ENCODE data around the gene ARMC2.
"Not testable (repeated sequence)": the region's sequence is repeated elsewhere in the genome, so short reads cannot be mapped to it uniquely, and the experiment has no call there.

ARMC2 gene

DNA sequence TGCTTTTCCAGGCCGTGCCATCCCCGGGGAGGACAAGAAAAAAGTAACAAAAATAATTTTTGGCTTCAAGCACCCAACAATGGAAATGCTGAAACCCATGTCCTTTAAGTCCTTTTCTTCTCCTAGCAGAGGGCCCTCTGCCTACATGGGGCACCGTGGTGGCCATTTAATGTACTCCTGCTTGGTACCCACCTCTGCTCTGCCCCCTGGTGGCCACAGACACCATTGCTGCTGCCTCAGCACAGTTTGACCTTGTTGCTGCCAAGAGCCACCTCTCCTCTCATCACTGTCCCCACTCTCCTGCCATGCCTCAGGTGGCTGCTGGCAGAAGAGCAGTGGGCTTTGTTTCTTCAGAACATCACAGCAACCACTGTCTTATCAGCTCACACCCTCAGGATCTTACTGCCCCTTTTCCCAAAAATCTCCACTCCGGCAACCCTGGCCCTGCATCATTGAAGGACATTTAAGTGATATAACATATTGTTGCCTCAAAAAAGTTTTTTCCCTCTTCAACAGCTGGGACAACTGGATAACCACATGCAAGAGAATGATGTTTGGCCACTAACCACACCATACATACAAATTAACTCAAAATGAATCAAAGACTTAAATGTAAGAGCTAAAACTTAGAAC lies 12.9 kb upstream of the ARMC2 start:
- no peak for FAIRE-seq

- no peak for FAIRE-seq
Observed at GRCh38 chr6:108836061-108836460, 12.2 kb upstream of the ARMC2 start.

- FAIRE-seq: no peak
Observed at GRCh38 chr6:108837236-108837971, 10.8 kb upstream of the ARMC2 start.

GRCh38 chr6:108838101-108838717 lies 10.0 kb upstream of the ARMC2 start:
- FAIRE-seq: no peak

DNA sequence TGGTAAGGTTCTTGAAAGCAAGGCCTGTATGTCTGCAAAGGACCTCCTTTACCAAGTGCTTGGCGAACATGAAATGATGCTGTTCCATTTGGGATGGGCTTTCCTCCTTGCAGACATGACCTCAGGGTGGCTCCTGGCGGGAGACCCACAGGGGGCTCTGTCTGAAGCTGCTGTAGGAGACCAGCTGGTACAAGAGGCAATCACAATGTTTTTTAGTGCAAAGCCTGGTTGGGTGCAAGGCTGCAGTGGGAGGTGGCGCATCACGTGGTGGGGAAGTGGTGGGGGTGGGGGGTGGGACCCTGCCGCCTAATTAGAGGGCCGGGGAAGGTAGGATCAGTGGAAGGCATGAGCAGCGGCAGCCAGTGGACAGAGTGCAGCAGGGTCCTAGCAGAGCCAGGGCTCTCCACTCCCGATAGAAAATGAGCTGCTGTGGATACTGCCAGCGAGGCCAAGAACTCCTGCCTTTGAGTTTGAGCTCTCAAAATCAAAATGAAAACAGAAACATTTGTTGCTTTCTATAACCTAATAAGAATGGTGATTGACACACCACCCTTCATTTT lies 9.1 kb upstream of the ARMC2 start:
- FAIRE-seq: no peak

DNA sequence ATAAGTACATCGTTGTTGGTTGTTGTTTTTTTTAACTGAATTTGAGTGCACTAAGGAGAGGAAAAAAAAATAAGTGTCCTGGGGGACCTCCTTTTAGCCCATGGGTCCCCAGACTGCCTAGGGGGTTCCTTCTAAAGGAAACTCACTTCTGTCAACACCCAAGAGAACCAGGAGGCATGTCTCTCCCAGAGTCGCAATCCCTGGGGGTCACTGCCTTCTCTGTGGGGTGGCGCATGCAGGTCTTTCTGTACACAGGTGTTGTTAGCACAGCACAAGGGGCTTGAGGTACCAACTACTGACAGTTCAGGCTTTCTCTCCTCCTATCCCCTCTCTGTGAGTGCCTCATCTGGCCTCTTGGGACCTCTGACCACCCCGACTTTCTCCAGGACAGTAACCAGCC lies 7.3 kb upstream of the ARMC2 start:
- FAIRE-seq: no peak

DNA sequence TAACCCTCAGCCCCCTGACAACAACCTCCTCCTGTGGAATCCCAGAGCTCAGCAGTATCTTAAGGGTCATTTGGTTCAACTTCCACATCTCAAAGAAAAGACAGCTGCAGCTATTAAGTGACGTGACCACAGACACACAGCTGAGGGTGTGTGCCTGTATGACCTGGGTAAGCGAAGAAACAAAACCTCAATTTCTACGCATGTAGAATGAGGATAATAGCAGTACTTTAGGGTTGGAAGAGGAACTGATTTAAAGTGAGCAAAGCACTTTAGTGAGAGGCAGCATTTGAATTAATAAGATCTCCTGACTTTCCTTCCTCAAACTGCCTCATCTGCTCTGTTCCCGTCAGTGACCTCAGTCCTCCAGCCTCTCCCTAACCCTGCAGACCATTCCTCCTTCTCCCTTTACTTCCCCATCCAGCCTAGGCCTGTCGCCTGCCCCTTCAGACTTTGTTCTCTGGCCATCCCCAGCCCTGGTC lies 6.8 kb upstream of the ARMC2 start:
- FAIRE-seq: no peak

DNA sequence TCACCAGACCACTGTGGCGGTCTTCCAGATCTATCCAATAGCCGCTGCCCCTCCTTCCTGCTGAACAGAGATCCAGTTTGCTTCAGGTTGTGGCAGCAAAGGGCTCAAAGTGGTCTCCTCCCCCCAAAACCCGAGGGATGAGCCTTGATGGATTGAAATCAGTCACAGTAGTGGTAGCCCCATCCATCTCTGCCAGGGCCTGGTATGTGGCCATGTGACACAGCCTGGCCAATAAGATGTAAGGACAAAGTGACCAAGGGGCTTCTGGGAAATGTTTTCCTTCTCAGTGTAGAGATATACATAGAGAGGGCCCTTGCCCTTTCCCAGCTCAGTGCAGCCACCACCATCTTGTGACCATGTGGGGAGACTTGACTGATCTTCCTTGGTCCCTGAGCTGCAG lies 4.1 kb upstream of the ARMC2 start:
- no peak for FAIRE-seq

DNA sequence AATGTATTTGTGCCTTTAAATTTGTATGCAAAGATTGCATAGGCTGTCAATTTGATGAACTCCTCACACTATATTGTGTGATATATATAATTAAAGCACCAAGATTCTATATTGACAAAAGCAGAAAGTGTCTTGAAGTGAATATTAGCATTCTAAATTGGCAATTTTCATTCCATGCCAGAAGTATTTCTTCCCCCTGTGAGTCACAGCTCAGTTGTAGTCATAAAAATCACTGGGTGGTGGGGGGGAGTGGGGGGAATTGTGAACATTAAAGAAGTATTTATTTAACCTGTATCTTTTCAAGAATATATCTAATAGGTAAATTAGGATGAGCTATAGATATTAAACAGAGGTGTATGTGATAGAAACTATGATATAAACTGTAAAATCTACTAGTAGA lies 3.1 kb upstream of the ARMC2 start:
- FAIRE-seq: no peak

DNA sequence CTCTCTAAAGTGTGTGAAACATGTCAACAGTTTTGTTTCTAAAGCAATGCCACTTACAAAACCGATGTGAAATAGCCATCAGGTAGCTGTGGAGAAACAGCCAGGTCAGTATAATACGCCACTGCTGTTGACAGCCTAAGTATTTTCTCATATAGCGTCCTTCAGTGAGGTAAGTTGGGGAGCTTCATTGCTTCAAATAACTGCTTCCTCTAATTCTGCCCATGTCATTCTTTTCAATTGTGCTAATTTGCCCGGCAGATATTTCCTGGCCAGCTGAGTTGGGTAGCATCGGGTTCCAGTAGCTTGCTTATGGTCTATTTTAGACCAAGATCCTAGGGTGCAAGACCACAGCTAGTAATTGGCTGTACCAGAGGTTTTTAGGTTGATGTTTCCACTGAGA lies 2.1 kb upstream of the ARMC2 start:
- FAIRE-seq: no peak

DNA sequence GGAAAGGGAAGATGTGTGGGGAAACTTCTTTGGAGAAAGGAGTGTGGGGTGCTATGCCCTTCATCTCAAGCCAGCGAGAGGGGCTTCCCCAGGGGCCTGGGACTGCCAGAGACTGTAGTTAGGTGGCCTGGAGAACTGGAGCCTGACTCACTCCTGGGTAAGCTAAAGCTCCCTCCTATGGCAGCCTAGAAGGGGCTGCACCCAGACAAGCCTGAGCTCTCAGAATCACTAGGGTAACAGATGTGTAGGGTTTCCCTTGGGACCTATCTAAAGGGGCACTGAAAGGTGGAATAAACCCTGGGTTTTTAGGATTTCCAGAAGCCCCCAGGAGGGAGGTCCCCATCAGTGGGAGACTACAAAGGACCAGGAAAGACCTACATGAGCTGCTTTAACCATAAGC lies 1.6 kb upstream of the ARMC2 start:
- no peak for FAIRE-seq

GRCh38 chr6:108847738-108848115 lies 495 bp upstream of the ARMC2 start:
- no peak for FAIRE-seq

- no peak for FAIRE-seq
Observed at GRCh38 chr6:108850669-108851465, 2.6 kb downstream of the ARMC2 start.

DNA sequence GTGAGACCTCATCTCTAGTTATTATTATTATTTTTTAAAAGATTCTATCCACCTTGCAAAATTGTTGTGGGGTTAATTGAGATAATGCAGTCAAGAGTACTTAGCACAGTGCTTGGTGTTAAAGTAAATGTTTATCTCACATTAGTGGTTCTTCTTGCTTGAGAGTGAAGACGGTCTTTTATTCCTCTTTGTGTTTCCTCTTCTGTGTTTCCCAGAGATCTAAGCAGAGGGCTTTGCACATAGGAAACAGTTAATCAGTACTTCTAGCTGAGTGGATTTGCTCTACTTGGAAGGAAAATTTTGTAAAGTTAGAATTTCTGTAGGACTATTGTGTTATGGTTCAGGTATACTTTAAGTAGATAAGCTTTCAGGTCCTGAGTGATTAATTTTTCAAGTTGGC lies 3.5 kb downstream of the ARMC2 start:
- FAIRE-seq: no peak

GRCh38 chr6:108853077-108853476 lies 4.9 kb downstream of the ARMC2 start:
- no peak for FAIRE-seq

GRCh38 chr6:108862479-108863191 lies 14.4 kb downstream of the ARMC2 start:
- no peak for FAIRE-seq

DNA sequence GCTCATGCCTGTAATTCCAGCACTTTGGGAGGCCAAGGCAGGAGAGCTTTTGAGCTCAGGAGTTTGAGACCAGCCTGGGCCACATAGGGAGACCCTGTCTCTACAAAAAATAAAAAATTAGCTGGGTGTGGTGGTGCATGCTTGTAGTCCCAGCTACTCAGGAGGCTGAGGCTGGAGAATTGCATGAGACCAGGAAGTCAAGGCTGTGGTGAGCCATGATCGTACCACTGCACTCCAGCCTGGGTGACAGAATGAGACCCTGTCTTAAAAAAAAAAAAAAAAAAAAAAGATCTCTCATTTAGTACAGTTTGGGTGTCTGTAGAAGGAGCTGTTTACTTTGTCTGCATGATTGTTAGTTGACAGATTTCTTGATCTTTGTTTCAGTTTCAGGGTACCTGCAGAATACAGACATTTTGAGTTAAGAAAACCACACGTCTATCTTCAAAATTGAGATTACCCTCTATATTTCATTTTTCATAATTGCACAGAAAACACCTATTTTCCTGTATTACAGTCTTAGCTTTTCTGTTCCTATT lies 17.6 kb downstream of the ARMC2 start:
- FAIRE-seq: not testable (repeated sequence)

DNA sequence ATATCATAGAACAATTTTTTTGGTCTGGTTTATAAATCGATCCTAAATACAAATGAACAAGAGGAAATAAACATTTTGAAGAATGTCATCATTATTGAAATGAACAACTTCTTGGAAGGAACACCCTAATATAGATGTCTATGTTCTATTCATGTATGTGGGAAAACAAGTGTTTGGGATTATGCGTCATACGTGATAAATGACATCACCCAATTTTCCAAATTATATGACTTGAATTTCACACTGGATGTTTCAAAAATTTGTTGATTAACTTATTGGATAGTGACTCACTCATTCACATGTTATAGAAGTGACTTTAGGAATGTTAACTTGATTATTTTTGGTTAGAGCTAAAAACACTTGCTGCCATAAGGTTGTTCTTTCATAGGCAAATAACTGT lies 18.6 kb downstream of the ARMC2 start:
- no peak for FAIRE-seq

DNA sequence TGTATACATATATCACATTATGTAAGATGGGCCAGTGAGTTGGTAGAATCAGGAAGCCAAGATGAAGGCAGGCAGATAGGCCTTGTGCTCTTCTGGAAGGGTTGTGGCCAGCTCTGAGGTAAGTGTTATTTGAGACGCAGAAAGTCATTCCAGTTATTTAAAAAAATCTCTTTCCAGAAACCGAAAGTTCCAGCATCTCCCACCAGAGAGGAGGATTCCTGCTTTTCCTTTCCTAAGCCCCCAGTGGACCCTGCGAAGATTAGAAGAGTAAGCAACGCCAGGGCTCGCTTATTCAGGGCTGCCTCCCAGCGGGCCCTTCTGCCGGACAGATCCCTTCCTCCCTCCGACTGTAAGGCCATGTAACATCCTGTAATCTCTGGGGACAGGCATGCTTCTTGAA lies 20.4 kb downstream of the ARMC2 start:
- no peak for FAIRE-seq

- FAIRE-seq: no peak
Observed at GRCh38 chr6:108869876-108870275, 21.7 kb downstream of the ARMC2 start.

DNA sequence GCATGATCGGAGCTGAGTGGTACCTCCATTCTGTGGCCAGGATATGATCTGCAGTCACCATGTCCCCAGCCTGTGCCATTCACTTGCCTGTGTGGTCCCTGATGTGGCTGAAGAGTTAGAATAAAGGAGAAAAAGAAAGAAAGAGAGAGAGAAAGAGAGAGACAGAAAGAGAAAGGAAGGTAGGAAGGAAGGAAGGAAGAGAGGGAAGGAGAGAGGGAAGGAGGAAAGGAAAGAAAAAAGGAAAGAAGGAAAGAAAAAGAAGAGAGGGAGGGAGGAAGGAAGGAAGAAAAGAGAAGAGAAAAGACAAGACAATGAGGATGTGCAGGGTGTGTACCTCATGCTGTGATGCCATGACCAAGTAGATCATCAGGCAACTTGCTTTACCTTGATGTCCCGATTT lies 22.1 kb downstream of the ARMC2 start:
- no peak for FAIRE-seq

GRCh38 chr6:108872141-108872557 lies 23.9 kb downstream of the ARMC2 start:
- no peak for FAIRE-seq
